HL-60 (cell line): Measurements from ENCODE around the gene KCTD19.

Source experiments
- DNase-seq, 2 experiments: peaks; one replicate each; pipeline ENCODE4 v3.0.0-alpha.2; 2010 to 2020; ENCODE audit warnings: low read depth in 1 of 2, low spot score in 1 of 2
- H3K27ac ChIP-seq: fragments of 250-450 bp; sonication (Bioruptor Pico); replicated peaks from 2 replicates; pipeline ENCODE4 v1.5.1; 2020; ENCODE audit warnings: mild to moderate bottlenecking, moderate library complexity
- H3K27me3 ChIP-seq: fragments of 250-450 bp; sonication (Bioruptor Pico); 2 replicates; pipeline ENCODE4 v1.5.1; 2021; ENCODE audit warnings: mild to moderate bottlenecking, moderate library complexity; ENCODE audit not compliant: insufficient read depth, poor library complexity, severe bottlenecking
- H3K4me3 ChIP-seq: replicated peaks from 2 replicates; pipeline ENCODE4 v1.5.1; 2011; ENCODE audit warnings: mild to moderate bottlenecking, control low read depth, low read length; ENCODE audit not compliant: insufficient read depth
- CTCF ChIP-seq: IDR thresholded peaks from one replicate; pipeline ENCODE4 v1.5.1; 2011; ENCODE audit warnings: low read length, control low read depth, inconsistent platforms; ENCODE audit not compliant: insufficient read depth
- GABPA ChIP-seq: IDR thresholded peaks from 2 replicates; pipeline ENCODE4 v1.6.1; 2012; ENCODE audit warnings: low read depth
- POLR2AphosphoS5 ChIP-seq: IDR thresholded peaks from 2 replicates; pipeline ENCODE4 v1.6.1; 2012; ENCODE audit warnings: low read depth
- REST ChIP-seq: IDR thresholded peaks from 2 replicates; pipeline ENCODE4 v1.6.1; 2012; ENCODE audit warnings: low read depth; ENCODE audit not compliant: insufficient replicate concordance
- SPI1 ChIP-seq: IDR thresholded peaks from 2 replicates; pipeline ENCODE4 v1.6.1; 2012; ENCODE audit warnings: low read depth, mild to moderate bottlenecking, borderline replicate concordance

The KCTD19 gene

GRCh38 chr16:67277999-67278772 lies 48.4 kb downstream of the KCTD19 start:
- H3K4me3 ChIP-seq = peak overlapping the region; percentile 46
- no peak for DNase-seq
- peak overlapping the region; percentile 72 for H3K27ac ChIP-seq
- H3K27me3 ChIP-seq = no peaks in the 10 kb centered on the region
- TF ChIP-seq GABPA = no peak

GRCh38 chr16:67277294-67277998 lies 49.1 kb downstream of the KCTD19 start:
- no peak overlapping the region; the same call in 1 of the 2 replicates for H3K27ac ChIP-seq
- no peak overlapping the region for H3K4me3 ChIP-seq
- no peaks in the 10 kb centered on the region for H3K27me3 ChIP-seq
- peak; percentile 23 to 64 for DNase-seq
- TF ChIP-seq CTCF (no peak), POLR2AphosphoS5 (0 out of 2 replicates have a peak, but pooled peaks have one; percentile 37)

- TF ChIP-seq GABPA (no peak), CTCF (no peak), POLR2AphosphoS5 (no peak), SPI1 (no peak), REST (no peak)
- Histone ChIP-seq H3K27ac (no peak overlapping the region), H3K4me3 (no peak overlapping the region), H3K27me3 (no peaks in the 10 kb centered on the region)
- no peak for DNase-seq
Observed at GRCh38 chr16:67275321-67275720, 51.2 kb downstream of the KCTD19 start.

GRCh38 chr16:67271446-67271845 lies 55.1 kb downstream of the KCTD19 start:
- Histone ChIP-seq H3K4me3 (no peak overlapping the region), H3K27me3 (no peaks in the 10 kb centered on the region), H3K27ac (no peak overlapping the region)
- no peak for DNase-seq
- TF ChIP-seq CTCF (no peak), REST (no peak), GABPA (no peak), POLR2AphosphoS5 (no peak), SPI1 (no peak)
